ENCODE data around the gene RAB40A. TPM values are rescaled to one million over a fixed set of nuclear protein-coding genes. Genes with fewer than 3 reads are reported as not detected.
"Not testable (repeated sequence)": the region's sequence is repeated elsewhere in the genome, so short reads cannot be mapped to it uniquely, and the experiment has no call there.

Gene RAB40A
- total RNA-seq, 3 donors from 2014 or later = 0.48 to 2.5 (median 2.3) TPM

DNA sequence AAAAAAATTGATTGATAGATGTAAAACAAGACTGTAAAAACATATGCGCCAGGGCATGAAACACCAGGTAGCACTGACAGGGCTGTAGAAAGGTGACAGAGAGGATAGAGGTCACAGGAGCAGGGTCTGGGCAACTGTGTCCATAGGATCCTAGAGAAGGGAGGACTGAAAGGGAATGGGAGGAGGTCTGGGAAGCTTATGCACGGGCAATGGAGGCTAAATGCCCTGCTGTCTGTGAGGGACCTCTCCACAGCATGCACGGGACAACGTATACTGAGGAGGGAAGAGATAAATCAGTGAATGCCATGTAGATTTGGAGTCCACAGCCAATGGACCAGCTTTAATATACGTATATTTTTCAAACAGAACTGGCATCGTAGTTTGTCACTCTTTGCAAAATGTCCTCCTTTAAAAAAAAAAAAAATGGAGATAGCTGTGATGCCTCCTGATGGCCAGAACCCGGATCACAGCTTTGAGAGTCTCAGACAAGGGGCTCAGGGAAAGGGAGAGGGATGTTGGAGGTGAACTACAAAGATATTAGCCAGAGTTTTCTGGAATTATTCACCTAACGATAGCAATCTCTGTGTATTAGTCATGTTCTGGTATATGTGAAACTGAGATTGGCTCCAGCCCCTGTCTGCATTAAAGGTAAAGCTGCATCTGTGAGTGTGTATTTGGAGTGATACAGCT lies 16.0 kb downstream of the RAB40A start:
- no peaks in the 10 kb centered on the region for H3K9me3 ChIP-seq
- TF ChIP-seq POLR2A (IDR thresholded peaks at IDR 0.05) (no peak), POLR2AphosphoS5 (IDR thresholded peaks at IDR 0.05) (no peak), CTCF (IDR thresholded peaks at IDR 0.05) (no peak)
- H3K4me3 ChIP-seq = no peak overlapping the region
- DNase-seq (ENCODE audit: low spot score in 2 of 2) = no peak
- intact Hi-C loops (cut with DNase I; ENCODE audit: low total_unique reads) = no loop called here
- no peaks in the 10 kb centered on the region for H3K4me1 ChIP-seq
- no peak overlapping the region for H3K27ac ChIP-seq
- peaks cover 0 to 19% of the 10 kb centered on the region in 2 donors for H3K27me3 ChIP-seq
- H3K36me3 ChIP-seq = no peaks in the 10 kb centered on the region

GRCh38 chrX:103498786-103499185 lies 20.5 kb downstream of the RAB40A start:
- Histone ChIP-seq H3K4me1 (no peaks in the 10 kb centered on the region), H3K27me3 (peaks cover 0 to 20% of the 10 kb centered on the region in 2 donors), H3K36me3 (no peaks in the 10 kb centered on the region), H3K9me3 (no peaks in the 10 kb centered on the region), H3K4me3 (no peak overlapping the region), H3K27ac (no peak overlapping the region)
- TF ChIP-seq CTCF (IDR thresholded peaks at IDR 0.05) (no peak), POLR2A (IDR thresholded peaks at IDR 0.05) (no peak), POLR2AphosphoS5 (IDR thresholded peaks at IDR 0.05) (no peak)
- DNase-seq (ENCODE audit: low spot score in 2 of 2) = no peak
- intact Hi-C loops (cut with DNase I; ENCODE audit: low total_unique reads) = no loop called here

DNA sequence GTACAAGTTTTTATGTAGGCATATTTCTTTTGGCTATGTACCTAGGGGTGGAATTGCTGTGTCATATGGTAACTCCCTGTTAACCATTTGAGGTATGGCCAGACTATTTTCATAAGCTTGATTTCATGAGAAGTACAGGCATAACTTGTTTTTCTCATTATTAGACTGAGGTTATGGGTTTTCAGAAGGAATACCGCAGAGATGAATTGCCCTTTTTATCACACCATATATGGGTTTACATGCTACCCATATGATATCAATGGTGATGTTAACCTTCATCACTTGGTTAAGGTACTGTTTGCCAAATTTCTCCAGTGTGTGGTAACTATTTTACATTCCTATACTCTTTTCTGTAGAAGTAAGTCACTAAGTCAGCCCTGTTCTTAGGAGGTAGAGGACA lies 23.5 kb downstream of the RAB40A start:
- DNase-seq (ENCODE audit: low spot score in 2 of 2) = no peak
- no peaks in the 10 kb centered on the region for H3K36me3 ChIP-seq
- peaks cover 0 to 10% of the 10 kb centered on the region in 2 donors for H3K27me3 ChIP-seq
- TF ChIP-seq POLR2A (IDR thresholded peaks at IDR 0.05) (no peak), CTCF (IDR thresholded peaks at IDR 0.05) (no peak), POLR2AphosphoS5 (IDR thresholded peaks at IDR 0.05) (no peak)
- H3K4me3 ChIP-seq = no peak overlapping the region
- H3K27ac ChIP-seq = no peak overlapping the region
- intact Hi-C loops (cut with DNase I; ENCODE audit: low total_unique reads) = no loop called here
- no peaks in the 10 kb centered on the region for H3K4me1 ChIP-seq
- no peaks in the 10 kb centered on the region for H3K9me3 ChIP-seq

- H3K36me3 ChIP-seq; H3K9me3 ChIP-seq; DNase-seq (ENCODE audit: low spot score in 2 of 2); H3K27ac ChIP-seq; H3K4me3 ChIP-seq; intact Hi-C loops (cut with DNase I; ENCODE audit: low total_unique reads); H3K4me1 ChIP-seq: not testable (repeated sequence)
- peaks cover 0 to 11% of the 10 kb centered on the region in 2 donors for H3K27me3 ChIP-seq
Observed at GRCh38 chrX:103493578-103493977, 25.7 kb downstream of the RAB40A start.

- H3K27me3 ChIP-seq = peaks cover 0 to 18% of the 10 kb centered on the region in 2 donors
- H3K9me3 ChIP-seq; H3K4me3 ChIP-seq; H3K36me3 ChIP-seq; intact Hi-C loops (cut with DNase I; ENCODE audit: low total_unique reads); DNase-seq (ENCODE audit: low spot score in 2 of 2); H3K4me1 ChIP-seq; H3K27ac ChIP-seq: not testable (repeated sequence)
Observed at GRCh38 chrX:103489733-103490132, 29.6 kb downstream of the RAB40A start.

DNA sequence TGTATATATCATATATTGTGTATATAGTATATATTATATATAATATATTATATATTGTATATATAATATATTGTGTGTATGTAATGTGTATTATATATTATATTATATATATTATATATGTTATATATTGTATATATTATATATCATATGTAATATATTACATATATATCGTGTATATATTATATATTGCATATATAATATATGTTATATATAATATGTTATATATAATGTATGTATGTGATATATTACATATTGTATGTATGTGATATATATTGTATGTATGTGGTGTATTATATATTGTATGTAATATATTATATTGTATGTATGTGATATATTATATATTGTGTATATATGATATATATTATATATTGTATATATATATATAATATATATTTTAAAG lies 30.5 kb downstream of the RAB40A start:
- Histone ChIP-seq H3K27ac (no peak overlapping the region), H3K4me3 (no peak overlapping the region), H3K36me3 (no peaks in the 10 kb centered on the region), H3K27me3 (peaks cover 0 to 20% of the 10 kb centered on the region in 2 donors), H3K9me3 (no peaks in the 10 kb centered on the region), H3K4me1 (no peaks in the 10 kb centered on the region)
- no peak for DNase-seq (ENCODE audit: low spot score in 2 of 2)
- intact Hi-C loops (cut with DNase I; ENCODE audit: low total_unique reads) = no loop called here
- TF ChIP-seq POLR2AphosphoS5 (IDR thresholded peaks at IDR 0.05) (no peak), POLR2A (IDR thresholded peaks at IDR 0.05) (no peak), CTCF (IDR thresholded peaks at IDR 0.05) (no peak)
